ENCODE data around the gene COL27A1.
A peak's percentile ranks its signal among the peaks of the same experiment; 100 is the strongest.

COL27A1 gene

GRCh38 chr9:114339130-114339908, 184.0 kb downstream of the COL27A1 start:
- peak in 1 of 2 experiments; percentile 43 for DNase-seq (ENCODE audit: low read depth in 2 of 2)

- DNase-seq (ENCODE audit: low read depth in 2 of 2): no peak
These were observed 186.0 kb downstream of the COL27A1 start for GRCh38 chr9:114341152-114341830.

- DNase-seq (ENCODE audit: low read depth in 2 of 2): no peak
These were observed 186.7 kb downstream of the COL27A1 start for GRCh38 chr9:114341991-114342390.

- DNase-seq (ENCODE audit: low read depth in 2 of 2): no peak
These were observed 187.6 kb downstream of the COL27A1 start for GRCh38 chr9:114342755-114343440.

GRCh38 chr9:114343471-114344187, 188.3 kb downstream of the COL27A1 start:
- no peak for DNase-seq (ENCODE audit: low read depth in 2 of 2)

GRCh38 chr9:114344188-114344566, 188.8 kb downstream of the COL27A1 start:
- DNase-seq (ENCODE audit: low read depth in 2 of 2): no peak

- DNase-seq (ENCODE audit: low read depth in 2 of 2): no peak
These were observed 189.4 kb downstream of the COL27A1 start for GRCh38 chr9:114344692-114345091.

GRCh38 chr9:114345493-114346065, 190.2 kb downstream of the COL27A1 start:
- no peak for DNase-seq (ENCODE audit: low read depth in 2 of 2)

- no peak for DNase-seq (ENCODE audit: low read depth in 2 of 2)
These were observed 190.8 kb downstream of the COL27A1 start for GRCh38 chr9:114346146-114346545.

- no peak for DNase-seq (ENCODE audit: low read depth in 2 of 2)
These were observed 192.3 kb downstream of the COL27A1 start for GRCh38 chr9:114347675-114348074.

GRCh38 chr9:114348261-114348905, 193.0 kb downstream of the COL27A1 start:
- no peak for DNase-seq (ENCODE audit: low read depth in 2 of 2)

- DNase-seq (ENCODE audit: low read depth in 2 of 2): peak; percentile 74 to 87
These were observed 193.7 kb downstream of the COL27A1 start for GRCh38 chr9:114348906-114349482.

GRCh38 chr9:114349713-114350480, 194.6 kb downstream of the COL27A1 start:
- no peak for DNase-seq (ENCODE audit: low read depth in 2 of 2)

- no peak for DNase-seq (ENCODE audit: low read depth in 2 of 2)
These were observed 195.5 kb downstream of the COL27A1 start for GRCh38 chr9:114350636-114351401.

- no peak for DNase-seq (ENCODE audit: low read depth in 2 of 2)
These were observed 196.6 kb downstream of the COL27A1 start for GRCh38 chr9:114351932-114352331.

GRCh38 chr9:114355821-114356220, 200.5 kb downstream of the COL27A1 start:
- no peak for DNase-seq (ENCODE audit: low read depth in 2 of 2)

GRCh38 chr9:114356792-114357191, 201.5 kb downstream of the COL27A1 start:
- DNase-seq (ENCODE audit: low read depth in 2 of 2): no peak

GRCh38 chr9:114357360-114357759, 202.0 kb downstream of the COL27A1 start:
- DNase-seq (ENCODE audit: low read depth in 2 of 2): no peak

GRCh38 chr9:114357911-114358328, 202.6 kb downstream of the COL27A1 start:
- DNase-seq (ENCODE audit: low read depth in 2 of 2): no peak

All from stimulated activated CD4-positive, alpha-beta T cell treated with anti-CD3 and anti-CD28 coated beads, Interleukin-12 subunit alpha, Interleukin-12 subunit beta, amount 100 ng/mL, for 24 hours (primary cell).